HG03066 (cell line): Measurements from ENCODE around the gene SEMA5A.

Experiments
- ATAC-seq: cut with Tn5 transposase; IDR thresholded peaks from one replicate; pipeline ENCODE4 v1.9.1; 2021; ENCODE audit warnings: low read depth; ENCODE audit not compliant: unreplicated experiment

The SEMA5A gene

GRCh38 chr5:9515436-9515835 lies 30.4 kb downstream of the SEMA5A start:
- ATAC-seq: no peak

GRCh38 chr5:9514968-9515367 lies 30.9 kb downstream of the SEMA5A start:
- no peak for ATAC-seq

GRCh38 chr5:9513827-9514226 lies 32.0 kb downstream of the SEMA5A start:
- ATAC-seq: no peak

GRCh38 chr5:9512457-9512856 lies 33.4 kb downstream of the SEMA5A start:
- ATAC-seq: no peak

GRCh38 chr5:9507974-9508373 lies 37.9 kb downstream of the SEMA5A start:
- no peak for ATAC-seq

GRCh38 chr5:9505225-9505624 lies 40.6 kb downstream of the SEMA5A start:
- no peak for ATAC-seq

- no peak for ATAC-seq
These were observed 43.0 kb downstream of the SEMA5A start for GRCh38 chr5:9502864-9503263.

- no peak for ATAC-seq
These were observed 43.6 kb downstream of the SEMA5A start for GRCh38 chr5:9502050-9502834.

- ATAC-seq: no peak
These were observed 45.2 kb downstream of the SEMA5A start for GRCh38 chr5:9500625-9501024.

- ATAC-seq: no peak
These were observed 45.7 kb downstream of the SEMA5A start for GRCh38 chr5:9500193-9500592.

- no peak for ATAC-seq
These were observed 46.4 kb downstream of the SEMA5A start for GRCh38 chr5:9499498-9499876.

- ATAC-seq: no peak
These were observed 47.1 kb downstream of the SEMA5A start for GRCh38 chr5:9498541-9499497.

- ATAC-seq: no peak
These were observed 48.5 kb downstream of the SEMA5A start for GRCh38 chr5:9497347-9497746.

GRCh38 chr5:9496801-9497200 lies 49.1 kb downstream of the SEMA5A start:
- ATAC-seq: no peak

GRCh38 chr5:9495121-9495520 lies 50.8 kb downstream of the SEMA5A start:
- ATAC-seq: no peak

GRCh38 chr5:9494301-9494700 lies 51.6 kb downstream of the SEMA5A start:
- no peak for ATAC-seq

- ATAC-seq: no peak
These were observed 55.3 kb downstream of the SEMA5A start for GRCh38 chr5:9490494-9491097.

GRCh38 chr5:9483779-9484178 lies 62.1 kb downstream of the SEMA5A start:
- ATAC-seq: no peak

- ATAC-seq: no peak
These were observed 62.6 kb downstream of the SEMA5A start for GRCh38 chr5:9483243-9483642.

- no peak for ATAC-seq
These were observed 63.5 kb downstream of the SEMA5A start for GRCh38 chr5:9482381-9482780.

- ATAC-seq: no peak
These were observed 65.4 kb downstream of the SEMA5A start for GRCh38 chr5:9480499-9480898.
